ENCODE data around the gene BBS1.

DNA sequence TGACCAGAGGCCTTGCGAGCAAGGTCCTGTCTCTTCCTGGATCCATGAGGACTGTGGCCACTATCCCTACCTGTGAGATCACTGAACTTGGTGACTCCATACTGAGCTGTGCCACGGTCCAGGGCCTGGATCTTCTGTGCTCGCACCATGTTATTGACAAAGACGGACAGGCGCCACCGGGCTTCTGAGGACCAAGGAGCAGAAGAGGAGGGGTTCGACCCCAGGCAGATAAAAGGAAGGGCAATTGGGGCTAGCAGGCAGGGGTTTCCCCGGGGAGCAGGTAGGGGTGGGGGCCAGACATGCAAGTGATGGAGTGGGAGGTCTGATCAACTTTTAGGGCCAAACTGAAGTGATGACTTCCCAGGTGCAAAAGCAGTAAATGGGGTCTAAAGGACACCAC is 55.8 kb downstream of the BBS1 start:
- TF ChIP-seq, protein P1, sequence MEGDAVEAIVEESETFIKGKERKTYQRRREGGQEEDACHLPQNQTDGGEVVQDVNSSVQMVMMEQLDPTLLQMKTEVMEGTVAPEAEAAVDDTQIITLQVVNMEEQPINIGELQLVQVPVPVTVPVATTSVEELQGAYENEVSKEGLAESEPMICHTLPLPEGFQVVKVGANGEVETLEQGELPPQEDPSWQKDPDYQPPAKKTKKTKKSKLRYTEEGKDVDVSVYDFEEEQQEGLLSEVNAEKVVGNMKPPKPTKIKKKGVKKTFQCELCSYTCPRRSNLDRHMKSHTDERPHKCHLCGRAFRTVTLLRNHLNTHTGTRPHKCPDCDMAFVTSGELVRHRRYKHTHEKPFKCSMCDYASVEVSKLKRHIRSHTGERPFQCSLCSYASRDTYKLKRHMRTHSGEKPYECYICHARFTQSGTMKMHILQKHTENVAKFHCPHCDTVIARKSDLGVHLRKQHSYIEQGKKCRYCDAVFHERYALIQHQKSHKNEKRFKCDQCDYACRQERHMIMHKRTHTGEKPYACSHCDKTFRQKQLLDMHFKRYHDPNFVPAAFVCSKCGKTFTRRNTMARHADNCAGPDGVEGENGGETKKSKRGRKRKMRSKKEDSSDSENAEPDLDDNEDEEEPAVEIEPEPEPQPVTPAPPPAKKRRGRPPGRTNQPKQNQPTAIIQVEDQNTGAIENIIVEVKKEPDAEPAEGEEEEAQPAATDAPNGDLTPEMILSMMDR (IDR thresholded peaks at IDR 0.05; ENCODE audit: low read depth, low read length, poor library complexity, severe bottlenecking): no peak
- no peak for TF ChIP-seq EZH2phosphoT487 (IDR thresholded peaks at IDR 0.05; ENCODE audit: borderline replicate concordance, low read length)
